Thymus (tissue), 11 donors: ENCODE measurements around the gene CYLC1. TPM values are rescaled to one million over a fixed set of nuclear protein-coding genes. Genes with fewer than 3 reads are reported as not detected.

Experiments
- DNase-seq, 9 donors: peaks; one replicate each; pipeline ENCODE4 v3.0.0-alpha.2; 2013; ENCODE audit warnings: low spot score in 9 of 9, low read depth in 6 of 9, missing footprints in 1 of 9
- H3K27ac ChIP-seq, 2 donors: one replicate each; pipeline ENCODE4 v1.5.1; 2013; ENCODE audit warnings: control low read depth in 1 of 2, low read depth in 1 of 2, low read length in 1 of 2, mild to moderate bottlenecking in 1 of 2, moderate library complexity in 1 of 2
- H3K27me3 ChIP-seq, 2 donors: one replicate each; pipeline ENCODE4 v1.5.1; 2013; ENCODE audit warnings: low read length in 1 of 2; ENCODE audit not compliant: control insufficient read depth in 2 of 2, insufficient read depth in 1 of 2
- H3K36me3 ChIP-seq, 2 donors: one replicate each; pipeline ENCODE4 v1.5.1; 2013; ENCODE audit warnings: low read length in 1 of 2, mild to moderate bottlenecking in 1 of 2, moderate library complexity in 1 of 2; ENCODE audit not compliant: control insufficient read depth in 2 of 2, insufficient read depth in 2 of 2
- H3K4me1 ChIP-seq, 2 donors: one replicate each; pipeline ENCODE4 v1.5.1; 2013; ENCODE audit warnings: low read length in 2 of 2; ENCODE audit not compliant: control insufficient read depth in 2 of 2, insufficient read depth in 2 of 2
- H3K4me3 ChIP-seq, 2 donors: one replicate each; pipeline ENCODE4 v1.5.1; 2013; ENCODE audit warnings: low read length in 2 of 2, control low read depth in 1 of 2, mild to moderate bottlenecking in 1 of 2
- H3K9me3 ChIP-seq, 2 donors: one replicate each; pipeline ENCODE4 v1.5.1; 2013; ENCODE audit warnings: low read length in 1 of 2, mild to moderate bottlenecking in 1 of 2; ENCODE audit not compliant: control insufficient read depth in 2 of 2, insufficient read depth in 1 of 2
- WGBS: extraction: QIAGEN DNeasy Blood & Tissue Kit; methylation state at CpG from one replicate; pipeline ENCODE4 v1.1.7; 2013; 5-methylcytosine and 5-hydroxymethylcytosine counted together
- polyA plus RNA-seq: library from polyadenylated mRNA; stranded (reverse); fragments of 200-250 nt; gene quantifications from one replicate; pipeline ENCODE4 v1.2.3, GENCODE V29; 2013
- total RNA-seq: library from RNA; stranded (reverse); fragments of 120-200 nt; gene quantifications from one replicate; pipeline ENCODE4 v1.2.4, GENCODE V29; 2013
- donor health status: healthy.

Gene CYLC1
- total and polyA plus RNA-seq, 2 donors, result under 0.01 TPM; not detected in 1

DNA sequence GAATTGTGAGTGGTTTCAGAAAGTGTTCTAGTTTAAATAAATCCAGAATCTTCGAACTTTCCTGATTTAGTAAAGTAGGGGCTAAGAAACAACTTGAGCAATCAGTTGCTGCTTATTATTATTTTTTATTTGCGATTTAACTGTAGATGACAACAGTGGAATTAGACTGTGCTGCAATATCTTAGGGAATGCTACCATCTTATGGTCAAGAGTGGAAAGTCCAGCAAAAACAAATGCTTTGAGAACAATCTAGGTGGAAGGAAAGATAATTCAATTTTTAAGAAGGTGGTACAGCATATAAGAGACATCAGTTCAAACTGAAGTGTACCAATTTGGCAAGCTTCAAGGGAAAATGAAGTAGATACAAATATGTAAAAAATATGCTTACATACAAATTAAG is 73.3 kb downstream of the CYLC1 start:
- WGBS, result 81% methylated on average over 2 of the region's 2 CpGs
- Histone ChIP-seq H3K4me3 (no peak overlapping the region), H3K9me3 (no peaks in the 10 kb centered on the region), H3K27me3 (no peaks in the 10 kb centered on the region), H3K27ac (no peak overlapping the region), H3K36me3 (no peaks in the 10 kb centered on the region), H3K4me1 (no peaks in the 10 kb centered on the region)
- DNase-seq, result no peak
